KMS-11 (cell line): ENCODE measurements around the gene CEMIP.

Source experiments
- H2AFZ ChIP-seq: fragments of 200-600 bp; sonication (generic); 2 replicates; pipeline ENCODE4 v1.6.1; 2016; ENCODE audit warnings: antibody characterized with exemption, mixed run types, low read depth
- H3K27ac ChIP-seq: fragments of 200-600 bp; sonication (generic); 2 replicates; pipeline ENCODE4 v1.6.1; 2016; ENCODE audit warnings: mild to moderate bottlenecking, mixed run types
- H3K27me3 ChIP-seq: fragments of 200-600 bp; sonication (generic); 2 replicates; pipeline ENCODE4 v1.6.1; 2017; ENCODE audit warnings: mild to moderate bottlenecking, low read depth, mixed run types, moderate library complexity; ENCODE audit not compliant: insufficient read depth
- H3K36me3 ChIP-seq: fragments of 200-600 bp; sonication (generic); 2 replicates; pipeline ENCODE4 v1.6.1; 2017; ENCODE audit warnings: mild to moderate bottlenecking, mixed run types; ENCODE audit not compliant: insufficient read depth
- H3K4me1 ChIP-seq: fragments of 200-600 bp; sonication (generic); 2 replicates; pipeline ENCODE4 v1.6.1; 2016; ENCODE audit warnings: mild to moderate bottlenecking, low read depth, mixed run types; ENCODE audit not compliant: poor library complexity, severe bottlenecking
- H3K4me2 ChIP-seq: fragments of 200-600 bp; sonication (generic); 2 replicates; pipeline ENCODE4 v1.7.0; 2016; ENCODE audit warnings: mild to moderate bottlenecking, mixed run types
- H3K4me3 ChIP-seq: fragments of 200-600 bp; sonication (generic); IDR thresholded peaks from 2 replicates; pipeline ENCODE4 v1.6.1; 2017; ENCODE audit warnings: low read depth, low read length, mixed read lengths; ENCODE audit not compliant: insufficient read depth
- H3K79me2 ChIP-seq: fragments of 200-600 bp; sonication (generic); 2 replicates; pipeline ENCODE4 v1.6.1; 2016; ENCODE audit warnings: low read depth, mixed run types; ENCODE audit not compliant: insufficient read depth
- H3K9ac ChIP-seq: fragments of 200-600 bp; sonication (generic); 2 replicates; pipeline ENCODE4 v1.6.1; 2016; ENCODE audit warnings: mild to moderate bottlenecking, mixed run types
- H4K20me1 ChIP-seq: fragments of 200-600 bp; sonication (generic); 2 replicates; pipeline ENCODE4 v1.6.1; 2016; ENCODE audit warnings: mild to moderate bottlenecking, mixed run types; ENCODE audit not compliant: insufficient read depth
- TF ChIP-seq, protein P1 (sequence below): fragments of 200-600 bp; sonication (generic); conservative IDR thresholded peaks from 2 replicates; pipeline ENCODE4 v1.6.1; 2017; ENCODE audit warnings: low read depth, mild to moderate bottlenecking, antibody characterized with exemption, low read length, moderate library complexity, mixed read lengths

Gene CEMIP

DNA sequence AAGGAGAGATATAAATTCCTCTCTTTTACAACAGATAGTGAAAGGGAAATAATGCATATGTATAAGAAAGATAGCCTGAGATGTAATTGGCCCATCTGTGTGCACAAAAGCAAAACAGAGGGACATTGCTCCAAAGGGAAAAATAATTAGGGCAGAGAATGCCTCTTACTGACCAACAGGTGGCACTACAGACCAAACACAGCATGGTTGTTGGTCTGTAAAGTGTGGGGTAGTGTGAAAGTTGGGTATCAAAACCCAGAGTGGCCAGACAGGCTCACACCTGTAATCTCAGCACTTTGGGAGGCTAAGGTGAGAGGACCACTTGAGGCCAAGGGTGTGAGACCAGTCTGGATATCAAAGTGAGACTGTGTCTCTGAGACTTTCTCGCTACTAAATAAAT is 217.1 kb downstream of the CEMIP start:
- TF ChIP-seq, protein P1, sequence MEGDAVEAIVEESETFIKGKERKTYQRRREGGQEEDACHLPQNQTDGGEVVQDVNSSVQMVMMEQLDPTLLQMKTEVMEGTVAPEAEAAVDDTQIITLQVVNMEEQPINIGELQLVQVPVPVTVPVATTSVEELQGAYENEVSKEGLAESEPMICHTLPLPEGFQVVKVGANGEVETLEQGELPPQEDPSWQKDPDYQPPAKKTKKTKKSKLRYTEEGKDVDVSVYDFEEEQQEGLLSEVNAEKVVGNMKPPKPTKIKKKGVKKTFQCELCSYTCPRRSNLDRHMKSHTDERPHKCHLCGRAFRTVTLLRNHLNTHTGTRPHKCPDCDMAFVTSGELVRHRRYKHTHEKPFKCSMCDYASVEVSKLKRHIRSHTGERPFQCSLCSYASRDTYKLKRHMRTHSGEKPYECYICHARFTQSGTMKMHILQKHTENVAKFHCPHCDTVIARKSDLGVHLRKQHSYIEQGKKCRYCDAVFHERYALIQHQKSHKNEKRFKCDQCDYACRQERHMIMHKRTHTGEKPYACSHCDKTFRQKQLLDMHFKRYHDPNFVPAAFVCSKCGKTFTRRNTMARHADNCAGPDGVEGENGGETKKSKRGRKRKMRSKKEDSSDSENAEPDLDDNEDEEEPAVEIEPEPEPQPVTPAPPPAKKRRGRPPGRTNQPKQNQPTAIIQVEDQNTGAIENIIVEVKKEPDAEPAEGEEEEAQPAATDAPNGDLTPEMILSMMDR, result peak; percentile 62
- Histone ChIP-seq H3K4me3 (no peak overlapping the region), H3K27me3 (no peaks in the 10 kb centered on the region)

DNA sequence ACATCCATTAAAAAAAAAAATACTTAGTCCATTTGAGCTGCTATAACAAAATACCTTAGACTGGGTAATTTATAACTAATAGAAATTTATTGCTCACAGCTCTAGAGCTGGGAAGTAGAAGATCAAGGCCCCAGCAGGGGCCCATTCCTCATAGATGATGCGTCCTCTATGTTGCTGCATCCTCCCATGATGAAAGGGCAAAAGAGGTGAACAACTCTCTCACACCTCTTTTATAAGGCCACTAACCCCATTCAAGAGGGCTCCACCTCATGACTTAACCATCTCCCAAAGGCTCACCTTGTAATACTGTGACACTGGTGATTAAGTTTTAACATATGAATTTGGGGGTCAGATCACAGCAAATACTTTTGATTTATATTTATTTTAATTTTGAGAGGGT is 218.5 kb downstream of the CEMIP start:
- H3K4me2 ChIP-seq, result no peak overlapping the region
- no peaks in the 10 kb centered on the region for H4K20me1 ChIP-seq
- H3K27ac ChIP-seq, result no peak overlapping the region
- H3K36me3 ChIP-seq, result no peaks in the 10 kb centered on the region
- H3K9ac ChIP-seq, result no peak overlapping the region
- H2AFZ ChIP-seq, result no peak overlapping the region
- H3K4me3 ChIP-seq, result no peak overlapping the region
- peaks cover 16% of the 10 kb centered on the region for H3K4me1 ChIP-seq
- TF ChIP-seq, protein P1, result no peak
- H3K27me3 ChIP-seq, result no peaks in the 10 kb centered on the region
- H3K79me2 ChIP-seq, result peaks cover 5% of the 10 kb centered on the region; the same call in 1 of the 2 replicates

More for the DNA sequence above, 217.1 kb downstream of the CEMIP start:
- no peak overlapping the region for H2AFZ ChIP-seq
- H3K9ac ChIP-seq, result no peak overlapping the region
- no peak overlapping the region for H3K4me2 ChIP-seq
- peaks cover 23% of the 10 kb centered on the region for H3K4me1 ChIP-seq
- H3K79me2 ChIP-seq, result no peaks in the 10 kb centered on the region
- no peak overlapping the region for H3K27ac ChIP-seq
- no peaks in the 10 kb centered on the region for H3K36me3 ChIP-seq
- no peaks in the 10 kb centered on the region for H4K20me1 ChIP-seq

DNA sequence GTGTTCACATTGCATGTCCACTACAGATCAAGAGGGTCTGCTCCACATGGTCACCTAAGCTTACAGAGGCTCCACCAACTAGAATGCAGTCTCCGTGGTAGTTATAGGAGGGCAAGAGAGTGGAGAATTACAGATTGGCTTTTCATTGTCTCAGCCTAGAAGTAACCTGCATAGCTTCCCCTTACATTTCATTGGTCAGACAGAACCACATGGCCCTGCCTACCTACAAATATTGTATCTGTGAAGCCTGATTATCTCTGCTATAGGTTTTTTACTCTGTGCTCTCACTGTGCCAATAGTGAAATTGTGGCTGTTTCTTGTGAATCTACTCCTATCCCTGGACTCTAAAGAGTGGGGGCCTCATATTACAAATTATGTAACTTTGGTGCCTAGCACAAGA is 219.1 kb downstream of the CEMIP start:
- Histone ChIP-seq H4K20me1 (no peaks in the 10 kb centered on the region), H3K4me1 (peaks cover 16% of the 10 kb centered on the region), H3K27me3 (no peaks in the 10 kb centered on the region), H3K79me2 (peaks cover 9% of the 10 kb centered on the region), H3K9ac (no peak overlapping the region), H3K27ac (no peak overlapping the region), H3K4me2 (no peak overlapping the region), H3K4me3 (no peak overlapping the region), H2AFZ (no peak overlapping the region), H3K36me3 (no peaks in the 10 kb centered on the region)
- TF ChIP-seq, protein P1, result no peak

DNA sequence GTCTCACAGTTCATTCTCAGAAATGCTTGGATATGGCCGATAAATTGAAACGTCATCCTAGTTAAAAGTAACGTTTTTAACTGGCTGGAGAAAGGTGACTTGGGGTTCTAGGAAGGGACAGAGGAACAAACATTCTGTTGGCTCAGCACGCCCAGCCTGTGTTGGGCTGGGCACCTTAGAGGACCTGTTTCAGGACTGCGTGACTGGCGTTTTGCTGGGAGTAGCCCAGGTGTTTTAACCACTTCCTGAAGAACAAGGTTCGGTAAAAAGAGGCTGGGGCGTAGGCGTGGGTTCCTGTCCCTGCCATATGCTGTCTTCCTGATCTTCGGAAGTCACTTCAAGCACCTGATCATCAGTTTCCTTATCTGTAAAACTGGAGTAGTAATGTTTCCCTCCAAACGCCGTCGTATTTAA is 220.5 kb downstream of the CEMIP start:
- peak overlapping the region; percentile 69 for H3K4me2 ChIP-seq
- H2AFZ ChIP-seq, result peak overlapping the region; percentile 64; the same call in 1 of the 2 replicates
- no peaks in the 10 kb centered on the region for H3K36me3 ChIP-seq
- no peak overlapping the region for H3K4me3 ChIP-seq
- H3K27ac ChIP-seq, result peak overlapping the region; percentile 92
- no peaks in the 10 kb centered on the region for H4K20me1 ChIP-seq
- H3K79me2 ChIP-seq, result peaks cover 23% of the 10 kb centered on the region
- H3K27me3 ChIP-seq, result no peaks in the 10 kb centered on the region
- H3K9ac ChIP-seq, result peak overlapping the region; percentile 94
- H3K4me1 ChIP-seq, result peaks cover 16% of the 10 kb centered on the region
- TF ChIP-seq, protein P1, result no peak
